Suppressor macrophage treated with lipopolysaccharide for 4 hours (primary cell): Measurements from ENCODE around the gene VPS13A.
"Not testable (repeated sequence)": the region's sequence is repeated elsewhere in the genome, so short reads cannot be mapped to it uniquely, and the experiment has no call there.

Source experiments
- DNase-seq: peaks from one replicate; pipeline ENCODE4 v3.0.0-alpha.2; 2020

VPS13A gene

DNA sequence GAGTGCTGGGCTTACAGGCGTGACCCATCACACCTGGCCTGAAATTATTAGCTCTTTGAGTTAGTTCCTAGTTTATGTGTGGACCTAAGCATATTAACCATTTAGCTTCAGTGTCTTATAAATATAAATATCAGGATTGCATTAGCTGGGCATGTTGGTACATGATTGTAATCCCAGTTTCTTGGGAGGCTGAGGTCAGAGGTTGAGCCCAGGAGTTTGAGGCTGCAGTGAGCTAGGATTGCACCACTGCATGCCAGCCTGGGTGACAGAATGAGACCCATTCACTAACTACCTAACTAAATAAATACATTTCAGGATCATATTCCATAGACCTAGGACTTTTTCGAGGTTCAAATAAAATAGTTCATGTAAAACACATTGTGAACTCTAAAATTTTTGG, 129.8 kb downstream of the VPS13A start:
- no peak for DNase-seq

- DNase-seq: no peak
These were observed 138.7 kb downstream of the VPS13A start for GRCh38 chr9:77316058-77316457.

DNA sequence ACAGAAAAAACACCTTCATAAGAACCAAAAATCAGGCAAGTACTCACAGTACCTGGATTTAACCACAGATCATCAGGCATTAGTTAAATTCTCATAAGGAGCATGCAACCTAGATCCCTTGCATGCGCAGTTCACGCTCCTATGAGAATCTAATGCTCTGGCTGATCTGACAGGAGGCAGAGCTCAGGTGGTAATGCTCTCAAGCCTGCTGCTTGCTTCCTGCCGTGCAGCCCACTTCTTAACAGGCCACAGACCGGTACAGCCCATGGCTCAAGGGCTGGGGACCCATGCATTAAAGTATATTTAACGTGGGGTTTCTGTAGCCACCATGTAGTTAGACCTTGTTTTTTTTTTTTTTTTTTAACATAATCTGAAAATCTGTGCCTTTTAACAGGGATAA, 147.7 kb downstream of the VPS13A start:
- no peak for DNase-seq

GRCh38 chr9:77328102-77328501, 150.8 kb downstream of the VPS13A start:
- DNase-seq: no peak

DNA sequence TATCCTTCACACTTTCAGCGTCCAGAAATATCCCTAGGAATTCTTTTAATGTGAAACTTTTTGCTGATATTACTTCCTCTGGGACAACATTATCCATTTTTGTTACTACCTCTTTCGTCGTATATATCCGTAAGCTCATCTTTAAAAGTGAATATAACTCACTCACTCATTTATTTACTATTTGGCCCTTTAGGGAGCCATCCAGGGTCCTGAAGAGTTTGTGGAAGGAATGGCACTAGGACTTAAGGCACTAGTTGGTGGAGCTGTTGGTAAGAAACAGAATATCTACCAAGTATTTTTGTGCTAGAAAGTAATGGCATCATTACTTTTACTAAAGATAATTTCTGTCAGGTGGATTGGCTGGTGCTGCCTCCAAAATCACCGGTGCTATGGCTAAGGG, 192.7 kb downstream of the VPS13A start:
- DNase-seq: no peak

GRCh38 chr9:77374266-77374665, 196.9 kb downstream of the VPS13A start:
- DNase-seq: no peak

DNA sequence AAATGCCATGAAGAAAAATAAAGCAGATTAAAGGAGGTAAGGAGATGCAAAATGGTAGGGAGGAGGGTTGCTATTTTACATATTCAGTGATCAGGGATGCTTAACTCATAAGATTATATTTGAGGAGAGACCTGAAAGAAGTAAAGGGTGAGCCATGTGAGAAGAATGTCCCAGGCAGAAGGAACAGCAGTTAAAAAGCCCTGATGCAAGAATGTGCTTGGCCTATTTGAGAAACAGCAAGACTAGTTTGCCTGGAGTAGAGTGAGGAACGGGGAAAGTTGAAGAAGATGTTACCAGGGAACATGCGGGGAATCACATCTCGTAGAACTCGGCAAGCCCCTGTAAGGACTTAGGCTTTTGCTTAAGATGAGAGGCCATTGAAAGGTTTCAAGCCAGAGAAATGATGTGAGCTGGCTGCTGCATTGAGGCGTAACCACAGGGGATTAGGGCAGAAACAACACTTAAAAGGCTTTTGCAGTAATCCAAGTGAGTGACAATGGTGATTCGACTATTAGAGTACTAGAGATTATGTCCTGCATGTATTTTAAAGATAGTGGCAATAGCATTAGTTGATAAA, 198.7 kb downstream of the VPS13A start:
- DNase-seq: no peak

DNA sequence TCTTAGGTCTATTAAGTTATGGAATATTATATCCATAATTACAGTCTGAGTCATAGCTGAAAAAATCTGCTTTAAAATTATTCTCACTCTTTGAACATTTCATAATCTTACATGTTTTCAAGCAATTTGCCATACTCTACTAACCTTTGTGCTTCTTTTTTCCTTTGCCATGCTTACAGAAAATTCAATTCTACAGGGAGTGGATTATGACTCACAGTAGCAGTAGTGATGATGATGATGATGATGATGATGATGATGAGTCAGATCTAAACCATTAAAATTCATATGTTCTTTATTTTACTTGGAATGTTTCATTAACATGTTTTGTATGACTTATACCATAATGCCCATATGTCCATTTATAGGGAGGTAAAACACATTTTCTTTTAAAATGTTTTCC, 207.1 kb downstream of the VPS13A start:
- DNase-seq: no peak

DNA sequence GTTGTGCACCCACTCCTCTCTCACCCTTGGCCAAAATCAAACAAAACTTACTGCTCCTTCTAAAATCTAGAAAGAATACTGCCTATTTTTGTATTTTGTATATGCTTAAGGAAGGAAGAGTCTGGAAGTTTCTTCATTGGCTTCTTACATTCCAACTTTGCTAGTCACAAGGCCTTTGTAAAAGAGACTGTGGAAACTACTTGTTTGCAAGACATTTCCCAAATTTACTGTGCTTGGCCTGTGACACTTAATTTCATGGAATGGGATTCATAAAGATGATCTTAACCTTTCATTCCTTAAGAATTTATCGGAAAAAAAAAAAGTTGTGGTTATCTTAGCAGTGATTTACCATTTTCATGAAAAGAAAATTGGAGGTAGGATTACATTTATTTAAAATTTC, 208.9 kb downstream of the VPS13A start:
- DNase-seq: no peak

DNA sequence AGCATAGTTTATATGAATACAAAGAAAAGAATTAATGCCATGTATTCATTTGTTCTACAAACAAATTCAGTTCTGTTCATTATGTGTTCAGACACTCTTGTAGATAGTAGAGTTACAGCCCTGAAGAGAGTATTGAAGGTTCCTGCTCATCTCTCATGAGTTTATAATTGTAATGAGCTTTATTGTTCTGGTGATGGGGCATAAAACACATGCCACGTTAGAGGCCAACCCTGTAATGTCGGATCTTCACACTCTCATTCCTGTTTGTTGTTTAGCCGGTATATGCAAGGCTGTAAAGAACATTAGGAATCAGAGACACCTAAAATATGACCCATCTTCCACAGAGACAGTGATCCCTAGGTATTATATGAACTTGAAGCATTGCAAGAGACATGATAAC, 214.5 kb downstream of the VPS13A start:
- DNase-seq: no peak

DNA sequence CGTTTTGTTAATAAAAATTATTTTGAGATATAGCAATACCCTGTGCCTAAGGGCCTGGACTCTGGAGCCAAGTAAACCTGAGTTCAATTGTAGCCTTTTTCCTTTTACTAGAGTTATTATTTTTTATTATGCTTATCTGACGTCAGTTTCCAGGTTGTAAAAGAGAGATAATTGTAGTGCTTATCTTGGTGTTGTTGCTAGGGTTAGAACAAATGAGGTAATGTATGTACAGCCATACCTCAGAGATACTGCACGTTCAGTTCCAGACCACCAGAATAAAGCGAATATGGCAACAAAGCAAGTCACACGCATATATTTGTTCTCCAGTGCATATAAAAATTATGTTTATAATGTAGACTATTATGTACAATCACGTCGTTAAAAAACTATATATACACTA, 215.0 kb downstream of the VPS13A start:
- DNase-seq: no peak

GRCh38 chr9:77398581-77398980, 221.2 kb downstream of the VPS13A start:
- not testable (repeated sequence) for DNase-seq

GRCh38 chr9:77399964-77400363, 222.6 kb downstream of the VPS13A start:
- no peak for DNase-seq

- DNase-seq: no peak
These were observed 225.0 kb downstream of the VPS13A start for GRCh38 chr9:77402286-77402685.

GRCh38 chr9:77403239-77403638, 225.9 kb downstream of the VPS13A start:
- DNase-seq: no peak

DNA sequence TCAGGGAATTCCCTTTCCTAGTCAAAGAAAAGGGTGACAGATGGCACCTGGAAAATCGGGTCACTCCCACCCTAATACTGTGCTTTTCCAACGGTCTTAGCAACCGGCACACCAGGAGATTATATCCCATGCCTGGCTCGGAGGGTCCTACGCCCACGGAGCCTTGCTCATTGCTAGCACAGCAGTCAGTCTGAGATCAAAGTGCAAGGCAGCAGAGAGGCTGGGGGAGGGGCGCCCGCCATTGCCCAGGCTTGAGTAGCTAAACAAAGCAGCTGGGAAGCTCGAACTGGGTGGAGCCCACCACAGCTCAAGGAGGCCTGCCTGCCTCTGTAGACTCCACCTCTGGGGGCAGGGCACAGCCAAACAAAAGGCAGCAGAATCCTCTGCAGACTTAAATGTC, 231.2 kb downstream of the VPS13A start:
- DNase-seq: not testable (repeated sequence)

GRCh38 chr9:77417566-77417965, 240.2 kb downstream of the VPS13A start:
- peak; percentile 48 for DNase-seq

- no peak for DNase-seq
These were observed 240.9 kb downstream of the VPS13A start for GRCh38 chr9:77418226-77418625.

DNA sequence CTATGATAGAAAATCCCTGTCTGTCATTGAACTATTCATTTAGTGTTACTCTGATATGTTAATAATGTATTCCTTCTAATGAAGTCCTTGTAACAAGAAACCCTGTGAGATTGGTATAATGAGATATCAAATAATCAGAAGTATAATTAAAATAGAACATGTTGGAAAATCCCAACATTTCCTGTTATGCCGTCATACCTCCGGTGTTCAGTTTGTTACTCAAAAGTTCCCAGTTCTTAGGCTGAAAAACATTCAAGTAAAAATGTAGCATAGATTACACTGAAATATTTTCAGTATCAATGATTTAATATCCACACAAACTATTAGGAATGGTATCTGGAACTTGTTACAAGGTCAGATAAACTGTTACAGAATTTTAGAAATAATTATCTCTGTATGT, 243.3 kb downstream of the VPS13A start:
- DNase-seq: no peak

DNA sequence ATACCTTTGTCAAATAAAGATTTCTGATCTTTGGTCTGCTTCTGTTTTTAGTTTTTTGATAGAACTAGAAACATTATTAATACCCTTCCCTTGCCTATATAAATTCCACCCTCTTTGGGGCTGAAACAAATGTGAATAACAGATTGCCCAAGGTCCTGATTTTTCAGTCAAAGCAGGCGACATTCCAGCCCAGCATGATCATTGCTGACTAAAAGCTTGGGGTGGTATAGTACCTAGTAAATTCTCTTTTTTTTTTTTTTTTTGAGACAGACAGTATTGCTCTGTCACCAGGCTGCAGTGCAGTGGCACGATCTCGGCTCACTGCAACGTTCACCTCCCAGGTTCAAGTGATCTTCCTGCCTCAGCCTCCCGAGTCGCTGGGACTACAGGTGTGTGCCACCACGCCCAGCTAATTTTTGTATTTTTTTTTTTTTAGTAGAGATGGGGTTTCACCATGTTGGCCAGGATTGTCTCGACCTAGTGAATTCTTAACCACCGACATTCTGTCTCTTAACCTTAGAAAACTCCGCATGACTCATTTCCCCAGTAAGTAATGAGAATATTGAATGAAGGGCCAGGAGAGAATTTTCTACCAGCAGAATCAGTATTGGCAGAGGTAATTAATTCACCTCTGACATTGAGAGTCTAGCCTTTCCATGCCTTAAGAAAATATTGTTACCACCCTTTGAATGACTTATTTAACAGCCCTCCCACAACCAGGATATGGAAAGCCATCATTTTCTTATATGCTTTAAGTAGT, 244.4 kb downstream of the VPS13A start:
- DNase-seq: no peak

- DNase-seq: no peak
These were observed 245.6 kb downstream of the VPS13A start for GRCh38 chr9:77422969-77423368.

DNA sequence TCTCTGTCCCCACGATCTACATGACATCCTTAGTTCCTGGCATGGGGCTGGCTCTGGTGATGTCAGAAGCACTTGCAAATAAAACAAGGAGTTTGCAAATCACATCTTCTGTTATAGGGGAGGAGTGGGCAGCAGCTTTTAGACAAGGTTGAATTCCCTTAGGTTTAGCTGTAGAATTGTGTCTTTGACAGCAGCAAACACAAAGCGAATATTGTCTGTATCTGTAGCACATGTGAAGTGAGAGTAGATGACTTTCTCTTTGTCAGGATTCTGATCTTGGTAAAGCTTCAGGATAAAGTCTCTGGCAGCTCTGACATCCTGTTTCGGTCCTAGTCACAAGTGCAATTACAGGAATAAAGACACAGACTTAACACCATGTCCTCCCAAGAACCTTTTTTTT, 246.5 kb downstream of the VPS13A start:
- DNase-seq: no peak

DNA sequence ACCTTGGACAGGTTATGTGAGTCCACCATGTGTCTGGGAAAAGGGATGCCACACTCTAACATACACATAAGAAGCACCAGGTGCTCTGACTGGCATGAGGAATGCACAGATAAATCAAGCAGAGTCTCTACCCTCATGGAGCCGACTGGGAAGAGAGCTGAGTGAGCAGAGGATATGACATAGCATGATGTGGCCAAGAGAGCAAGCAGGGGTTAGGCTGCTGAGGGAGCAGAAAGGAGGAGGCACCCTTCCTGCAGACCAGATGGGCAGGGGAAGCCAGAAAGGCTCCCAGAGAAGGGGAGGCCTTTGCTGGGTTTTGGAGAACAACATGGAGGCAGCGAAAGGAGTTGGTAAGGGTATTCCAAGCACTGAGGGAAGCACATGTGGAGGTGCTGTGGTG, 247.7 kb downstream of the VPS13A start:
- DNase-seq: no peak

- no peak for DNase-seq
These were observed 249.4 kb downstream of the VPS13A start for GRCh38 chr9:77426712-77427111.
